OCI-LY1 (cell line): ENCODE results near the gene SRRD.

Experiments
- H2AFZ ChIP-seq: fragments of 200-600 bp; sonication (generic), shearing (Covaris generic); 2 replicates; pipeline ENCODE4 v1.6.0; 2014; ENCODE audit warnings: antibody characterized with exemption, mild to moderate bottlenecking, low read length
- H3F3A ChIP-seq: fragments of 200-600 bp; sonication (generic), shearing (Covaris generic); 2 replicates; pipeline ENCODE4 v1.6.0; 2014; ENCODE audit warnings: mild to moderate bottlenecking, antibody characterized with exemption, low read length, moderate library complexity; ENCODE audit not compliant: insufficient read depth
- H3K27ac ChIP-seq: fragments of 200-600 bp; sonication (generic); 2 replicates; pipeline ENCODE4 v1.5.1; 2014; ENCODE audit warnings: low read length, mixed run types, mild to moderate bottlenecking, low read depth; ENCODE audit not compliant: poor library complexity, severe bottlenecking
- H3K27me3 ChIP-seq: fragments of 200-600 bp; sonication (generic); 2 replicates; pipeline ENCODE4 v1.6.0; 2014; ENCODE audit warnings: antibody characterized with exemption, mild to moderate bottlenecking, low read length, moderate library complexity; ENCODE audit not compliant: insufficient read depth
- H3K36me3 ChIP-seq: fragments of 200-600 bp; sonication (generic); 2 replicates; pipeline ENCODE4 v1.6.1; 2014; ENCODE audit warnings: mild to moderate bottlenecking, antibody characterized with exemption, low read length, moderate library complexity, mixed read lengths; ENCODE audit not compliant: insufficient read depth
- H3K4me1 ChIP-seq: fragments of 200-600 bp; sonication (generic); 2 replicates; pipeline ENCODE4 v1.5.1; 2014; ENCODE audit warnings: mild to moderate bottlenecking, low read length, moderate library complexity; ENCODE audit not compliant: insufficient read depth, severe bottlenecking
- H3K4me2 ChIP-seq: fragments of 200-600 bp; sonication (generic), shearing (Covaris generic); 2 replicates; pipeline ENCODE4 v1.6.1; 2014; ENCODE audit warnings: low read length
- H3K4me3 ChIP-seq: fragments of 200-600 bp; sonication (generic); 2 replicates; pipeline ENCODE4 v1.5.1; 2014; ENCODE audit warnings: low read length, low read depth, mild to moderate bottlenecking, mixed read lengths; ENCODE audit not compliant: poor library complexity, severe bottlenecking
- H3K79me2 ChIP-seq: fragments of 200-600 bp; shearing (Covaris generic); 2 replicates; pipeline ENCODE4 v1.6.1; 2016; ENCODE audit warnings: mixed run types, low read length, mixed read lengths; ENCODE audit not compliant: insufficient read depth
- H3K9ac ChIP-seq: fragments of 200-600 bp; sonication (generic), shearing (Covaris generic); 2 replicates; pipeline ENCODE4 v1.6.1; 2014; ENCODE audit warnings: mild to moderate bottlenecking, low read length, mixed read lengths
- H3K9me2 ChIP-seq: fragments of 200-600 bp; sonication (generic), shearing (Covaris generic); 2 replicates; pipeline ENCODE4 v1.6.1; 2014; ENCODE audit warnings: low read depth, mild to moderate bottlenecking, low read length, mixed read lengths
- H3K9me3 ChIP-seq: fragments of 200-600 bp; shearing (Covaris generic); 2 replicates; pipeline ENCODE4 v1.6.1; 2014; ENCODE audit warnings: low read length, mixed read lengths
- H4K20me1 ChIP-seq: fragments of 200-600 bp; sonication (generic), shearing (Covaris generic); 2 replicates; pipeline ENCODE4 v1.6.0; 2016; ENCODE audit warnings: mild to moderate bottlenecking, low read length; ENCODE audit not compliant: insufficient read depth
- EZH2 ChIP-seq: fragments of 200-600 bp; sonication (generic), shearing (Covaris generic); IDR thresholded peaks from 2 replicates; pipeline ENCODE4 v1.8.0; 2017; ENCODE audit warnings: borderline replicate concordance, mixed run types, mild to moderate bottlenecking, antibody characterized with exemption, low read length, moderate library complexity, mixed read lengths
- TF ChIP-seq, protein P1 (sequence below): fragments of 200-600 bp; sonication (generic), shearing (Covaris generic); IDR thresholded peaks from 2 replicates; pipeline ENCODE4 v1.5.1; 2017; ENCODE audit warnings: mild to moderate bottlenecking, antibody characterized with exemption, low read length, moderate library complexity, mixed read lengths

The SRRD gene

DNA sequence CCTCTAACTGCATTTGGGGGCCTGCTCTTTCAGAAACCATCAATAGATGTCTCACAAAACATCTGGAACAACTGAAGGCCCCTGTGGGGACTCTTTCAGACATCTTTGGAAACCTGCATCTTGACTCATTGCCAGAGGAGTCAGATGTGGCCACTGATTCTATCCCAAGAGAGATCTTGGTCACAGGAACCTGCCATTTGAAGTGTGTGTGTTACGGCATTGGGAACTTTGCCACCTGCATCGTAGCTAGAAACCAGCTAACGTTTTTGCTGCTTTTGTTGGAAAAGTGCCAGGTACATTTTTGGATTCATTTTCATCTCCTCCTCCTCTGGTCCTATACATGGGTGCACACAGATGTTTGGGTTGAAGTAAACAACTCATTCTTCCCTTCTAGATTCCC is 4.3 kb downstream of the SRRD start:
- Histone ChIP-seq H3K27ac (peak overlapping the region; percentile 95), H3K4me3 (no peak overlapping the region), H3K27me3 (no peaks in the 10 kb centered on the region), H3K9me2 (no peaks in the 10 kb centered on the region), H4K20me1 (no peaks in the 10 kb centered on the region), H3K4me1 (peaks cover 53% of the 10 kb centered on the region), H3F3A (no peaks in the 10 kb centered on the region; the same call in 1 of the 2 replicates), H2AFZ (no peak overlapping the region), H3K9me3 (no peaks in the 10 kb centered on the region), H3K79me2 (peaks cover 30% of the 10 kb centered on the region), H3K36me3 (peaks cover 70% of the 10 kb centered on the region), H3K9ac (peak overlapping the region; percentile 48; the same call in 1 of the 2 replicates), H3K4me2 (peak overlapping the region; percentile 17)
- TF ChIP-seq EZH2, result no peak
- TF ChIP-seq, protein P1, sequence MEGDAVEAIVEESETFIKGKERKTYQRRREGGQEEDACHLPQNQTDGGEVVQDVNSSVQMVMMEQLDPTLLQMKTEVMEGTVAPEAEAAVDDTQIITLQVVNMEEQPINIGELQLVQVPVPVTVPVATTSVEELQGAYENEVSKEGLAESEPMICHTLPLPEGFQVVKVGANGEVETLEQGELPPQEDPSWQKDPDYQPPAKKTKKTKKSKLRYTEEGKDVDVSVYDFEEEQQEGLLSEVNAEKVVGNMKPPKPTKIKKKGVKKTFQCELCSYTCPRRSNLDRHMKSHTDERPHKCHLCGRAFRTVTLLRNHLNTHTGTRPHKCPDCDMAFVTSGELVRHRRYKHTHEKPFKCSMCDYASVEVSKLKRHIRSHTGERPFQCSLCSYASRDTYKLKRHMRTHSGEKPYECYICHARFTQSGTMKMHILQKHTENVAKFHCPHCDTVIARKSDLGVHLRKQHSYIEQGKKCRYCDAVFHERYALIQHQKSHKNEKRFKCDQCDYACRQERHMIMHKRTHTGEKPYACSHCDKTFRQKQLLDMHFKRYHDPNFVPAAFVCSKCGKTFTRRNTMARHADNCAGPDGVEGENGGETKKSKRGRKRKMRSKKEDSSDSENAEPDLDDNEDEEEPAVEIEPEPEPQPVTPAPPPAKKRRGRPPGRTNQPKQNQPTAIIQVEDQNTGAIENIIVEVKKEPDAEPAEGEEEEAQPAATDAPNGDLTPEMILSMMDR, result no peak

DNA sequence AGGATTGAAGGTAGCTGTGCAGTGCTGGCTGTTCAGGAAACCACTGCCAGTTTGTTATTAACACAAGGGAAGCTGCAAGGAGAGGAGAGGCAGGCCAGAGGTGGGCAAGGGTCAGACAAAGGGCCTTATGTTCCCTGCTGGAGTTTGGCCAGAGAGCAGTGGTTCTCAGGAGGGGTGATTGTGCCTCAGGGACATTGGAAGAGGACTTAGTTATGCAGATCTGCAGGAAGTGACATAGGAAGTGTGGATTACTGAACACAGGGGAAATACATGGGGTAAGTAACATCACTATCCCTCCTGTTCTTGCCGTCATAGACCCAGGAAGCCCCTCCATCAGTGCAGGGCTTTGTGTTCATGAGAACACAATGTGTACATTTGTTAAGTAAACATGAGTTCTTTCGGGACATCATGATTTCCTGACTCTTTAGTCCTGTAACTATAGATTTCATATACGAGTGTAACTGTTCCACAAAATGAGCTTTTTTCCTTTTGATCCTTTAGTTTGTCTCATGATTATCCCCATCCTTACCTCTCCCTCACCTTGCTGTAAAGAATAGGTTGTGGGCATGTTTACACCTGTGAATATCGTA is 5.9 kb downstream of the SRRD start:
- H3K27ac ChIP-seq, result peak overlapping the region; percentile 95
- H3K4me3 ChIP-seq, result no peak overlapping the region
- H3F3A ChIP-seq, result no peaks in the 10 kb centered on the region; the same call in 1 of the 2 replicates
- TF ChIP-seq, protein P1, result no peak
- no peak for TF ChIP-seq EZH2
- peaks cover 23% of the 10 kb centered on the region for H3K79me2 ChIP-seq
- no peak overlapping the region for H2AFZ ChIP-seq
- no peaks in the 10 kb centered on the region for H4K20me1 ChIP-seq
- H3K27me3 ChIP-seq, result no peaks in the 10 kb centered on the region
- H3K9ac ChIP-seq, result no peak overlapping the region
- no peak overlapping the region for H3K4me2 ChIP-seq
- peaks cover 85% of the 10 kb centered on the region for H3K36me3 ChIP-seq
- H3K9me2 ChIP-seq, result no peaks in the 10 kb centered on the region
- H3K9me3 ChIP-seq, result no peaks in the 10 kb centered on the region
- H3K4me1 ChIP-seq, result peaks cover 50% of the 10 kb centered on the region

DNA sequence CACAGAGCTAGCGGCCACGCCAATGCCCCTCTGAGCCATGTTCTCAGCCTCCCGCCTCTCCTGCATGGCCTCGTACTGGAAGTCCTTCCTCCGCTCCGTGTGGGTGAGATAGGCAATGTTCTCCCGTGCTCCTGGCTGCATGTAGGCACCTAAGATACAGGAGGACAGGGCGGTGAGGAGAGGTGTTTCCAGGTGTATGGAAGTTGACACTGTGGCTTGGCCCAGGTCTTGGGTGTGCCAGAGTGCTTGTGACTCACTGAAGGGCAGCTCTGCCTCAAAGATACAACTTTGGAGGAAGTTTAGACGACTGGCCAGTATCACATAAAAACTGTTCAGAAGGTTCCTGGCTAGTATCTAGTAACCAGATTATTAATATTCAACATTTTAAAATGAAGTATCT is 8.5 kb downstream of the SRRD start:
- Histone ChIP-seq H2AFZ (no peak overlapping the region), H3K36me3 (peaks cover 100% of the 10 kb centered on the region), H3K4me1 (peaks cover 23% of the 10 kb centered on the region), H3K4me2 (no peak overlapping the region), H3K27ac (no peak overlapping the region), H3K9me2 (no peaks in the 10 kb centered on the region), H3K27me3 (no peaks in the 10 kb centered on the region), H3K79me2 (no peaks in the 10 kb centered on the region), H3K9ac (no peak overlapping the region), H4K20me1 (no peaks in the 10 kb centered on the region), H3F3A (no peaks in the 10 kb centered on the region; the same call in 1 of the 2 replicates), H3K9me3 (no peaks in the 10 kb centered on the region), H3K4me3 (no peak overlapping the region)
- TF ChIP-seq, protein P1, result no peak
- no peak for TF ChIP-seq EZH2
